Hindlimb muscle (tissue), 1 donor: ENCODE data around the gene MYH16. TPM values are rescaled to one million over a fixed set of nuclear protein-coding genes. Genes with fewer than 3 reads are reported as not detected.
"Not testable (repeated sequence)": the region's sequence is repeated elsewhere in the genome, so short reads cannot be mapped to it uniquely, and the experiment has no call there.

ENCODE experiments used
- DNase-seq: peaks from one replicate; pipeline ENCODE4 v3.0.0-alpha.2; 2013
- polyA plus RNA-seq: library from polyadenylated mRNA; unstranded; fragments of 120-200 nt; gene quantifications from one replicate; pipeline ENCODE4 v1.2.1, GENCODE V29; 2013; ENCODE audit not compliant: insufficient read length

The MYH16 gene
- polyA plus RNA-seq, 1 donor: 0.08 TPM

DNA sequence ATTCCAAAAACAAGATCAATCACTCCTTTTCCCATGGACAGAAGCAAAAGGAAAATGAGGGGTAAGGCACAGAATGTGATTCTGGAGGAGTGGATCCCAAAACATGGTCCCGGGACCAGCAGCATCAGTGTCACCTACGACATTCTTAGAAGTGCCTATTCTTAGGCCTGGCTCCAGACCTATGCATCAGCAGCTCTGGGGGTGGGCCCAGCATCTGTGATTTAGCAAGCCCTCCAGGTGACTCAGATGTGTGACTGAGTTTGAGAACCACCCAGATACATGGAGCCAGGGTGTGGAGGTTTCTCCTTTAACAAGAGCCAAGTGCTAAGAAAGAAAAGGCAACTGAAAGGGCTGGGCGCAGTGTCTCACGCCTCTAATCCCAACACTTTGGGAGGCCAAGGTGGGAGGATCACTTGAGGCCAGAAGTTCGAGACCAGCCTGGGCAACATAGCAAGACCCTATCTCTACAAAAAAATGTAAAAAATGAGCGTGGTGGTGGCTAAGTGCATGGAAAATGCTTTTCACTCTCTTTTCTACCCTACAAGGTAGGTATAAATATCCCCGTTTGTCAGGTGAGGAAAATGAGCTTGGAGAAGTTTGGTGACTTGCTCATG lies 35.9 kb downstream of the MYH16 start:
- no peak for DNase-seq

DNA sequence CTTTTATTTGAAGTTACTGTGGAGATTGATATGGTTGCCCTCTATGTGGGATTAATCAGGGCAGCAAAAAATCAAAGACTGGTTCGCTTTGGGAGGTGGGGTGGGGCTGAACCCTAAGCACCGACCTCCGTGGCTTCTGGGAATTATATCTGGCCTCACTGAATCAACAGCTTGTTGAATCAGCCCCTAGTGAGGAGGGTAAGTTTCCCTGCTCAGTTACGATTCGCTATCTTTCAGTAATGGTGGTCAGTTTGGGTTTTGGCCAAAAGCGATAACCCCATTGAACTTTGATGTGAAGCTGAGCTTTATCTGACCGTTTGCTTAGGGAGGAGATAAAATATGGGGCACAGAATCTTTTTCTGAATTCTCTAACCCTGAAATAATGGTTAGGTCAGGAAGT lies 36.5 kb downstream of the MYH16 start:
- no peak for DNase-seq

DNA sequence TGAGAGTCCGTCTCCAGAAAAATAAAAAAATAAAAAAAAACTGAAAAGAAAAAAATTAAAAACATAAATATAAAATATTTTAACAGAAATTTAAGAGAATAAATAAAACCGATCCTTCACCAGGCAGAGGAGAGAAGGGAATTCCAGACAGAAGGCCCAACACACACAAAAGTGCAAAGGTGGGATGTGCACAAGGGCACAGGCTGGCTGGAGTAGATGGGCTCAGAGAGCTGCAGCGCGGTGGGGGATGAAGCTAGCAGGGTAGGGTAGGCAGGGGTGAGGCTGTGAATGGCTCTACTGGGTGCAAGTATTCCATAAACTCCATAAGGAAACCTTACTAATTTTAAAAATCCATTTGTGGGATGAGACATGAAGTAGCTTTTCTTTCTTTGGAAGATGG lies 37.4 kb downstream of the MYH16 start:
- DNase-seq: no peak

DNA sequence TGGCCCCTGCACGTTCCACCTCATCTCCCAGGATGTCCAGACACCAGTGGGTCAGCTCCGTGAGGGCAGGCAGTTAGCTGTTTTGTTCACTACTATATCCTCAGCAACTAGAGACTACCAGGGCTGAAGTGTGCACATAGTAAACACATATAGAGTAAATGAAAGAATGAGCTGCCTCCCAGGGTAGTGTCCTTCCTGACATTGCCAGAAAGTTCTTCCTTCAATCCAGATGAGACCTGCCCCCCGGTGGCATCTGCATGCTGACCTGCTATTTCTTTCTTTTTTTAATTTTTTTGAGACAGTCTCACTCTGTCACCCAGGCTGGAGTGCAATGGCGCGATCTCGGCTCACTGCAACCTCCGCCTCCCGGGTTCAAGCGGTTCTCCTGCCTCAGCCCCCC lies 39.1 kb downstream of the MYH16 start:
- no peak for DNase-seq

DNA sequence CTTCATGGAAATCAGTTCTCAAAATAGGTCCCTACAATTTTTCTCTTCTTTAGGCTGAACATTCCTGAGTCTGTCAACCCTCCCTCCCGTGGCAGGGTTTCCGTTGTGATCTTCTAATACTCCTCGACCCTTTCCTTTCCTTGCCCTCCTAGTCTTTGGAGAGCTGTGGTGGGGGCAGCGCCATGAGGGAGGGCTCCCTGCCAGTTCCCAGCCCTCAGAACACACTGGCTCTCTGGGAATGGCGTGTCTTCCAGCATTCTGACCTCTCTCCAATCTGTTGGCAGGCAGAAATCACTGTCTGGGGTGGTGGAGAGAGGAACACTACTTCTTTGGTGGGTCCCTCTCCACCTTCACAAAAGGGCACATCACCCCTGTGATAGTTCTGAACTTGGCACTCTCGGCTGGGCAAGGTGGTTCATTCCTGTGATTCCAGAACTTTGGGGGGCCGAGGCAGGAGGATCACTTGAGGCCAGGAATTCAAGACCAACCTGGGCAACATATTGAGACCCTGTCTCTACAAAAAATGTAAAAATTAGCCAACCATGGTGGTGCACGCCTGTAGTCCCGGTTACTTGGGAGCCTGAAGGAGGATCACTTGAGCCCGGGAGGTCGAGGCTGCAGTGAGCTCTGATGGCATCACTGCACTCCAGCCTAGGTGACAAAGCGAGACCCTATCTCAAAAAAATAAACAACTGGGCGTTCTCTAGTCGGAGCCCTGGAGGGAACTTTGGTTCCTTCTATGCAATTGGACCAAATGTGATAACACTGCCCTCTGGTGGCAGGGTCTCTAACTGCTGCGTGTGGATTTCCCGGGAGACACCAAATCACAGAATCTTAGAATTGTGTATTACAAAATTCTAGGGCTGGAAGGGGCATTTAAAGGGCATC lies 39.9 kb downstream of the MYH16 start:
- DNase-seq: peak; percentile 29

DNA sequence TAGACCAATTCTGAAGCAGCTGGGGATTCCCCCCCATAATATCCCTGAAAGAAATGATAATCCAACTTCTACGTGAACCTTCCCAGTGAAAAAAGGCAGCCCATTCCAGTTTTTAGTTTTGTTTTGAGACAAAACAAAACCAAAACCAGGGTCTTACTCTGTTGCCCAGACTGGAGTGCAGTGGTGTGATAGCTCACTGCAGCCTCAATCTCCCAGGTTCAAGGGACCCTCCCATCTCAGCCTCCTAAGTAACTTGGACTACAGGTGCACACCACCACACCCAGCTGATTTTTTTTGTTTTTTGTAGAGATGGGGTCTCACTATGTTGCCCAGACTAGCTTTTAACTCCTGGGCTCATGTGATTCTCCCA lies 40.5 kb downstream of the MYH16 start:
- DNase-seq: no peak

DNA sequence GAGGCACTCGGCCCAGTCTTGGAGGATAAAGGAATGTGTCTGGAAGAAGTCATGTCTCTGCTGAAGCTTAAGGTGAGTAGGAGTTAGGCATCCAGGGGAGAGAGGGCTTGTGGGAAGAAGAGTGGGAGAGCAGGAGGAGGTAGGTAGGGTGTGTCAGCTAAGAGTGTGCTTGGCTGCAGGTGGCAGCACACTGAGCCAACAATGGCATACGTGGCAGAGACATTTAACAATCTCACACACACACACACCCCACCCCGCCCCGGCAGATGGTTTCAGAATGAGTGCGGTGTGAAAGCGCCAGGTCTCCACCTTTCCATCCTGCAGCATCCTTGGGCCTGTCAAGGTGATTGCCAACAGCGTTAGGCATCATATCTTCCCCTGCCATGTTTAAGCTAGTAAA lies 41.9 kb downstream of the MYH16 start:
- DNase-seq: no peak

DNA sequence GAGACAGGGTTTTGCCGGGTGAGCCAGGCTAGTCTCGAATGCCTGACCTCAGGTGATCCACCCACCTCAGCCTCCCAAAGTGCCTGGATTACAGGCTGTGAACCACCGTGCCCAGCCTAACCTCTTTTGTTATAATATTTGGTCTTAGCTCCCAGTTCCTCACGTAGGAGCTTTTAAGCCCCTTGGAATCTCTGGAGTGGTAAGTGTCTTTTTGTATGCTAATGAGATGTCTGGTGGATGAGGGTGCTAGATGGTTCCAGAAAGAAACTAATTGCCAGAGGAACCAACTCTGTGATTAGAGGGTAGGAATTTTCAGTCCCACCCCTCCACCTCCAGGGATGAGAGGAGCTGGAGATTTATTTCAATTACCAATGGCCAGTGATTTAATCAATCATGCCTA lies 47.7 kb downstream of the MYH16 start:
- DNase-seq: no peak

DNA sequence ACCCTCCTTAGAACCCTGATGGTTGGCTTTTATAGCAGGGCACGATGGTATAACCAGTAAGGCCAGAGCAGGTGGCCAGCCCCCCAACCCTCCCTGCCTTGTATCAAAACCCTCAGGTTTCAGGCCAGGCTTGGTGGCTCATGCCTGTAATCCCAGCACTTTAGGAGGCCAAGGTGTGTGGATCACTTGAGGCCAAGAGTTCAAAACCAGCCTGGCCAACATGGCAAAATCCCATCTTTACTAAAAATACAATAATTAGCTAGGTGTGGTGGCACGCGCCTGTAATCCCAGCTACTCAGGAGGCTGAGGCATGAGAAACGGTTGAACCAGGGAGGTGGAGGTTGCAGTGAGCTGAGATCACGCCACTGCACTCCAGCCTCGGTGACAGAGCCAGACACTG lies 50.0 kb downstream of the MYH16 start:
- not testable (repeated sequence) for DNase-seq

DNA sequence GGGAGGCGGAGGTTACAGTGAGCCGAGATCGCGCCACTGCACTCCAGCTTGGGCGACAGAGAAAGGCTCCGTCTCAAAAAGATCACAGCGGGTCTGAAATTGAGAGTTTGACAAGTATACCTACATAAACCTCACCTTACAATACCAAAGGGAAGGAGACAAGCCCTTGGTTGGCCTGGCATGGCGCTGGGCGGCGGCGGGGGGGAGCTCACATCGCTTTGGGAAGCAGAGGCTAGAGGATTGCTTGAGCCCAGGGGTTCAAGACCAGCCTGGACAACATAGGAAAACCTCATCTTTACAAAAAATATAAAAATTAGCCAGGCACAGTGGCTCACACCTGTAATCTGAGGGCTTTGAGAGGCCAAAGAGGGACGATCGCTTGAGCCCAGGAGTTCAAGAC lies 51.9 kb downstream of the MYH16 start:
- no peak for DNase-seq

DNA sequence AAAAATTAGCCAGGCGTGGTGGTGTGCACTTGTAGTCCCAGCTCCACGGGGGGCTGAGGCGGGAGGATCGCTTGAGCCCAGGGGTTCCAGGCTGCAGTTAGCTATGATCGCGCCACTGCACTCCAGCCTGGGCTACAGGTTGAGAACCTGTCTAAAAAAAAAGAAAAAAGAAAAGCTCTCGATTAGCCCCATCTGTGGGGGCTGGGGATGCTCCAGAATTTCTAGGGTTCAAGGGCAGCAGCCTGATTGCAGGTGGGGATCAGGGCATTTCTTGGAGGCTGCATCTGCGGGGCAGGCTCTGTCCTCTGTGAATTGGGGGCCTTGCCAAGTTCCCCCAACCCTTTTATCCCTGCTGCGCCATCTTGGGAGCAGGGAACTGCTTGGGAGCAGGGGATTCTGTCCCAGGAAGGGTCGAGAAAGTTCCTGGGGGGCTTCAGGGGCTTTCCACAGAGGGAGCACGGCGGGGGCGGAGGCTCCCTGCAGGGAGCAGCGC lies 52.4 kb downstream of the MYH16 start:
- no peak for DNase-seq

DNA sequence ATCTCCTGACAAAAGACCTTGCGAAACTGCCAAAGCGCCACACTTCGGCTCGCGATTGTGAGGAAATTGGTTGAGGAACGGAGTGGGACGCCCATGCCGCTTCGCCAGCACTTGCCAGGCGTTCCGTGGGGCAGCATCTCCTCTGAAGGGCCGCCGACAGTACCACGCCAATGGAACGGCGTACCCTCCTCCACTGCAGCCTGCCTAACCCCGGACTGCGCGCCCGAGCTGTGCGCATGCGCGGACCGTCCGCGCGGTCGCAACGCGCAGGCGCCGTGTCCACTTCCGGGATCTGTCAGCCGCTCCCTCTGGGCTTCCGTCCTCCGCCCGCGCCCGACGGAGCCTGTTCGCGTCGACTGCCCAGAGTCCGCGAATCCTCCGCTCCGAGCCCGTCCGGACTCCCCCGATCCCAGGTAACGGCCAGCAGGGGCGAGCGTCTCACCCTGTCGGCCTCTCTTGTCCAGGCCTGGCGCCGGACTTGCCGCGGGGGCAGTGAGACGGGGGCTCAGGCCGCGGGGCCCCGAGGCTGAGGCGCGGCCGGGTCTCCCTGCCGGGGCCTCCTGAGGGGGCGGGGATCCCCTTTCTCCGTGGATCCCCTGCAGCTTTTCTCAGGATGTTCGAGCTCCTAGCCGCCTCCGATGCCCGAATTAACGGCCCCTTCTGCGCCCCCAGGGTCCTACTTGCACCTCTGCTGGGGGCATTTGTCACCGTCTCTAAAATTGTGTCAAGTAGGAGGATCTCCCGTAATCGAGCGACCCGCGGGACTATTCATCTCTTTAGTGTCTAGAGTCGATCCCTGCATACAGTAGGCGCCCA lies 53.2 kb downstream of the MYH16 start, which contains the start of gene ARPC1A:
ARPC1A (plus strand) TSS at position 307 of the 816 bp plus-strand sequence. CDS start 7,456 bp downstream, outside the sequence.
- DNase-seq: peak; percentile 97

DNA sequence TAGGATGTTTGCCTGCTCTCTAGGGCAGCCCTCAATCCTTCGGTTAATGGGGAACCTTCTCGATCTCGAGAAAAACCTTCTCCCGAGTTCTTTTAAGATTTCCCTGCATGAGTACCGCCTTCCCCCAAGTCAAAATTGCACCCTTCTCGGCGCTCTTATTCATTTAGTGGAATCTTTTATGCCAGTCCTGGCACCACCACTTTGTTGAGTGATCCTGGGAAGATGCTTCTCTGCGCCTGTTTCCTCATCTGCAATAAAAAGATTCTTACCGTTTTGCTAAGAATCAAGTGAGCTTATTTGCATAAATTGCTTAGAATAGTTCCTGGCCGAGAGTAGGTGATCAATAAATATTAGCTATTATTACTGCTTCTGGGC lies 53.8 kb downstream of the MYH16 start:
- DNase-seq: no peak

DNA sequence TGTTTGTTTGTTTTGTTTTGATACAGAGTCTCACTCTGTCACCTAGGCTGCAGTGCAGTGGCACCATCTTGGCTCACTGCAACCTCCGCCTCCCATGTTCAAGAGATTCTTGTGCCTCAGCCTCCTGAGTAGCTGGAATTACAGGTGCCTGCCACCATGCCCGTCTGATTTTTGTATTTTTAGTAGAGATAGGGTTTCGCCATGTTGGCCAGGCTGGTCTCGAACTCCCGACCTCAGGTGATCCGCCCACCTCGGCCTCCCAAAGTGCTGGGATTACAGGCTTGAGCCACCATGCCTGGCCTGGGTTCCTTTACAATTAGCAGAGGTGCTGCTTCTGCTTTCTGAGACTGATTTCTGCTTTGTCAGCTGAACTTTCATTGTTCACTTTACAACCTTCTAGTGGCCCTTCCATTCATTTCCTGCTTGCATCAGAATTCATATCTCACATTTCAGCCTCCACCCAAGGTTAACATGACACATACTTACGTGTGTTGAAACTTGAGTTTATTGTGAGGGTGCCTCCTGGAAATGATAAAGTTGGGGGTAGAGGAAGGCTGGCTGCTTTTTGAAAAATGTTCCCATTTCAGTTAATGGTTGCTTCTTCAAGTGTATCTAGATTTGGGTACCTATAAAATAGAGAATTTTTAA lies 57.8 kb downstream of the MYH16 start:
- not testable (repeated sequence) for DNase-seq

DNA sequence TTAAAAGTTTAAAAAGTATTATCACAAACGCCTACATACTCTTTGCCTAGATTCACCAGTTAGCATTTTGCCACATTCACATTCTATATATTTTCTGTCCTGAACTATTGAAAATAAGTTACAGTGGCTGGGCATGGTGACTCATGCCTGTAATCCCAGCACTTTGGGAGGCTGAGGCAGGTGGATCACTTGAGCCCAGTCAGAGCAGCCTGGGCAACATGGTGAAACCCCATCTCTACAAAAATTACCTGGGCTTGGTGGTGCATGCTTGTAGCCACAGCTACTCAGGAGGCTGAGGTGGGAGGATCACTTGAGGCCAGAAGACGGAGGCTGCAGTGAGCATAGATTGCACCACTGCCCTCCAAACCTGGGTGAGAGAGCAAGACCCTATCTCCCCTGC lies 58.4 kb downstream of the MYH16 start:
- DNase-seq: no peak

DNA sequence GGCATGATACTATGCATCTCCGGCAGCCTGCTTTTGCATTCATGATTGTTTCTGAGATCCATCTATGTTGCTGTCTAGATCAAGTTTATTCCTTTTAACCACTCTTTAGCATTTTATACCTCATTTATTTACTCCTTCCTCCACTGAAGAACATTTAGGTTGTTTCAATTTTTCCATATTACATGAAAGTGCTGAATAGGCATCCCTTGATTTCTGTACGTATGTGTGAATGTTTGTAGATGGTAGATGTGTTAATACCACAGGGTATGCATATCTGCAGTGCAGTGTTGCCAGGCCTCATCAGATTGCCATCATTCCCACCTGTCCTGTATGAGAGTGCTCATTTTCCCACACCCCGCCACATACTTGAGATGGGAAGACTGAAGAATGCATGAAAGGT lies 67.0 kb downstream of the MYH16 start:
- DNase-seq: no peak

DNA sequence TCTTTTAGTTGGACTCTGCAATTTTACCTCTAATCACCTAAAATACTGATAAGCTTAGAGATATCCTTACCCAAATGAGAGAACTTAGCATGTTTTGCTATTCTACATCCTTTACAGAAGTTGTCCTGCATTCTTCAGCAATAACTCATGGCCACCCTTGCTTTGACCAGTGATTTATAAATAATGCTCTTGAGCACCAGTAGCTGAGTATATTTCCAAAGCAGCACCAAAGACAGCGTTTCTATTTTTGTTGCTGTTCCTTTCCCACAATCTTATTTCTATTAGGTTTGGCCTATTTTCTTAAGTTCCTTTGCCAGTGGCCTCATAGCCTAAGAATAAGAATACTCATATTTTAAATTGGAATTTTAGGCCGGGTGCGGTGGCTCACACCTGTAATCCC lies 68.0 kb downstream of the MYH16 start:
- DNase-seq: no peak

DNA sequence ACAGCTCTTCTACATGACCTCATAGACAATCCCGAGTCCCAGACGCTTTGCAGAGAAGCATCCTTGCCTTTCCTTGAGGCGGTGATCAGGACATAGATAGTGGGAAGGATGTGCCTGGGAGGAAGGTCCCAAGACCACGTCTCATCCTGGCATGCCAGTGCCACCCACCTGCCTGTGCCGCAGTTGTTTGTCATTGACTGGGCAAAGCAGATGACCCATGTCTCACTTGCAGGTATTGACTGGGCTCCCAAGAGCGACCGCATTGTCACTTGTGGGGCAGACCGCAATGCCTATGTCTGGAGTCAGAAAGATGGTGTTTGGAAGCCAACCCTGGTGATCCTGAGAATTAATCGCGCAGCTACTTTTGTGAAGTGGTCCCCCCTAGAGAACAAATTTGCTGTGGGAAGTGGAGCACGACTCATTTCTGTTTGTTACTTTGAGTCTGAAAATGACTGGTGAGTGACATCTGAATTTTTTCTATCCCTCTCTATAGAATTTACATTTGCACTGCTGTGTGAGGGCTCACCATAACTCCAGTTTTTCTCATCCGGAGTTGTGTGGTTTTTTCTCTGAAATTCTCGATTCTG lies 71.5 kb downstream of the MYH16 start:
- DNase-seq: no peak

DNA sequence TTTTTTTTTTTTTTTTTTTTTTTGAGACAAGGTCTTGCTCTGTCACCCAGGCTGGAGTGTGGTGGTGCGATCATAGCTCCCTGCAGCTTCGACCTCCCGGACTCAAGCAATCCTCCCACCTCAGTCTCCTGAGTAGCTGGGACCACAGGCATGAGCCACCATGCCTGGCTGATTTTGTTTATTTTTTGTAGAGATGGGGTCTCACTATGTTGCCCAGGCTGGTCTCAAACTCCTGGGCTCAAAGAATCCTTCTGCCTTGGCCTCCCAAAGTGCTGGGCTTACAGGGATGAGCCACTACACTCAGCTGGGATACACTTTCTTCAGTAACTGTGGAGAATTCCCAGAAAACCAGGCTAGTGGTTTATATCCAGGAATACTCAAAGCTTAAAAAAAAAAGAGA lies 78.0 kb downstream of the MYH16 start:
- DNase-seq: not testable (repeated sequence)

DNA sequence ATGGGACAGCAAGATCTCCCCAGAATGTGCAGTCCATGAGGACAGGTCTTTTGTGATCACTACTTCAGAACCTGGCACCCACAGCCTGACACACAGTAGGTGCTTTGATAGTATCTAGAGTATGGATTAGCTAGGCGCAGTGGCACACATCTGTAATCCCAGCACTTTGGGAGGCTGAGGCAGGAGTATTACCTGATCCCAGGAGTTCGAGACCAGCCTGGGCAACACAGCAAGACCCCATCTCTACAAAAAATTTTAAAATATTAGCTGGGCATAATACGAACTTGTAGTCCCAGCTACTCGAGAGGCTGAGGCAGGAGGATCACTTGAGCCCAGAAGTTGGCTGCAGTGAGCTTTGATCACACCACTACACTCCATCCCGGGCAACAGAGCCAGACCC lies 79.6 kb downstream of the MYH16 start:
- no peak for DNase-seq

DNA sequence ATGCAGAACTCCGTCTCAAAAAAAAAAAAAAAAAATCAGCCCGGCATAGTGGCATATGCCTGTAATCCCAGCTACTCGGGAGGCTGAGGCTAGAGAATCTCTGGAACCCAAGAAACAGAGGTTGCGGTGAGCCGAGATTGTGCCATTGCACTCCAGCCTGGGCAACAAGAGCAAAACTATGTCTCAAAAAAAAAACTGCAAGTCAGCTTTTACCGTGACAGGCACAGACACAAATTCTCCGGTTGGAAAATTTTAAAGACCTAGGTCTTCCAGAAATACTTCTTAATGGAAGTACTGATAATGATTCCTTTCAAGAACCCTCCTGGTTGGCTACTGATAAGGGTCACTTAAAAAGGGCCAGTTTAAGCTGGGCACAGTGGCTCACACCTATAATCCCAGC lies 82.5 kb downstream of the MYH16 start:
- no peak for DNase-seq
